Nephron progenitor cell (in vitro differentiated cells): ENCODE measurements around the gene HTR6.

Experiments used
- DNase-seq: peaks from one replicate; pipeline ENCODE4 v3.0.0; 2021
- H3K27ac Mint-ChIP-seq: 2 replicates; pipeline ENCODE4 v1.8.0; 2021; ENCODE audit warnings: mild to moderate bottlenecking, moderate library complexity, mixed read lengths
- H3K27me3 Mint-ChIP-seq: 2 replicates; pipeline ENCODE4 v1.8.0; 2021; ENCODE audit warnings: mild to moderate bottlenecking, low read depth, mixed read lengths; ENCODE audit not compliant: poor library complexity
- H3K36me3 Mint-ChIP-seq: 2 replicates; pipeline ENCODE4 v1.8.0; 2021; ENCODE audit warnings: low read depth, mixed read lengths
- H3K4me1 Mint-ChIP-seq: 2 replicates; pipeline ENCODE4 v1.8.0; 2021; ENCODE audit warnings: mixed read lengths
- H3K4me3 Mint-ChIP-seq: 2 replicates; pipeline ENCODE4 v1.8.0; 2021; ENCODE audit warnings: mild to moderate bottlenecking, moderate library complexity, mixed read lengths
- H3K9me3 Mint-ChIP-seq: 2 replicates; pipeline ENCODE4 v1.8.0; 2021; ENCODE audit warnings: mild to moderate bottlenecking, moderate library complexity, mixed read lengths
- CTCF ChIP-seq: fragments of 200-600 bp; sonication (generic); IDR thresholded peaks from 2 replicates; pipeline ENCODE4 v1.5.0; 2021; ENCODE audit warnings: antibody characterized with exemption

HTR6 gene

GRCh38 chr1:19720973-19721372 lies 56.3 kb downstream of the HTR6 start:
- Mint-ChIP-seq H3K36me3 (no peaks in the 10 kb centered on the region), H3K27me3 (peaks cover 35% of the 10 kb centered on the region), H3K4me1 (peaks cover 11% of the 10 kb centered on the region), H3K9me3 (no peaks in the 10 kb centered on the region), H3K27ac (no peak overlapping the region), H3K4me3 (no peak overlapping the region)
- no peak for DNase-seq
- no peak for TF ChIP-seq CTCF

DNA sequence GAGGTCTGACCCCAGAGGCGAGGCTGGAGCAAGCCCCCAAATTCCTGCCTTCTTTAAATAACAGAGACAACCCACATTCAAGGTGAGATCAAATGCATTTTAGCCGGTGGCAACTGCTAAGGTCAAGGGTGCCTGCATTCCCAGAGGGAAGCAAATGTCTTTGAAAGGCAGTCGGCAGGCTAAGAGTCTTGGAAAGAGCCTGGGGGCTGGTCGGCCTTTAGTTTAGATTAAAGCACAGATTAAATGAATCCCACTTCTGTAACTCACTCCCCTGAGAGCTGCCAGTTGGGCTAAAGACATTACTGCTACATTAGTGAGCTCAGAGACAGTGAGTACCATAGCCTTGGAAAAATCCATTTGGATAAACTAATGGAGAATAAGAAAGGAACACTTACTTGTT lies 59.2 kb downstream of the HTR6 start:
- TF ChIP-seq CTCF = no peak
- peaks cover 11% of the 10 kb centered on the region for H3K4me1 Mint-ChIP-seq
- no peak overlapping the region for H3K4me3 Mint-ChIP-seq
- H3K9me3 Mint-ChIP-seq = no peaks in the 10 kb centered on the region
- peaks cover 41% of the 10 kb centered on the region for H3K27me3 Mint-ChIP-seq
- no peak overlapping the region for H3K27ac Mint-ChIP-seq
- DNase-seq = no peak
- H3K36me3 Mint-ChIP-seq = no peaks in the 10 kb centered on the region

DNA sequence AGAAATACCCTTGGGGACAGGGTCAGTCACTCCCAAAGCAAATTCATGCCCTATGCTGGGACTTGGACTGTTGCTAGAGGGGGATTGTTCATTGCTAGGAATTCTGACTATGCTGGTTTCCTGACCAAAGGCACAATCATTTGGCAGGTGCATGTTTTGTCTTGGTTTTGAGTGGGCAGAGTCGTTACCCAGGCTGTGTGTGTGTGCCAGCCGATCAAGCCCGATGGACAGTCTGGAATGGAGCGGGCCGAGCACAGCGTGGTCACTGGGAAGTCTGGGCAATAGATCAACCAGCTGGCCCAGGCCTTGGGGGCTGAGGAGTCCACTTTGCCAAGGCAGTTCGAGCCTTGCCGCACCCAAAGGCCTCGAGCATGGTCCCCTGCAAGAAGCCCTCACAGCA lies 60.9 kb downstream of the HTR6 start:
- Mint-ChIP-seq H3K9me3 (peaks cover 6% of the 10 kb centered on the region), H3K27me3 (peaks cover 38% of the 10 kb centered on the region), H3K27ac (no peak overlapping the region), H3K4me3 (no peak overlapping the region), H3K4me1 (peaks cover 13% of the 10 kb centered on the region), H3K36me3 (no peaks in the 10 kb centered on the region)
- no peak for TF ChIP-seq CTCF
- DNase-seq = no peak

- H3K4me3 Mint-ChIP-seq = no peak overlapping the region
- H3K27ac Mint-ChIP-seq = peak overlapping the region; percentile 10
These were observed 63.9 kb downstream of the HTR6 start for GRCh38 chr1:19728413-19729145.

DNA sequence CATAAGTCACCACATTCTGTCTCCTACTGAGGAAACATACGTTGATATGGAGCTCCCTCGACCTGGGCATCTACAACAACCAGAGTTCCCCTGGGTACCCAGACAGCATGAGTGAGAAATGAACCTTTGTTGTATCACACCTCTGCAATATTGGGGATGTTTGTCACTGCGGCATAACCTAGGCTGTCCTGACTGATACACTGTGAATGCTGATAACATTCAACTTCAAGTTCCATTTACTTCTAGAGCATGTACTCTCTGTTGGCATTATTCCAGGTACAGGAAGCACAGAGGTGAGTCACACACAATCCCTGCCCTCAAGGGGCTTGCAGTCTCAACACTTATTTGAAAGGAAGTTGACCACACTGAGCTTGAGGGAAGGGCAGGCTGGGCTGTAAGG lies 65.6 kb downstream of the HTR6 start:
- TF ChIP-seq CTCF = no peak
- H3K27ac Mint-ChIP-seq = no peak overlapping the region
- no peaks in the 10 kb centered on the region for H3K36me3 Mint-ChIP-seq
- no peak overlapping the region for H3K4me3 Mint-ChIP-seq
- peaks cover 30% of the 10 kb centered on the region for H3K27me3 Mint-ChIP-seq
- no peak for DNase-seq
- H3K9me3 Mint-ChIP-seq = peaks cover 6% of the 10 kb centered on the region
- H3K4me1 Mint-ChIP-seq = peaks cover 13% of the 10 kb centered on the region

More at GRCh38 chr1:19728413-19729145, 63.9 kb downstream of the HTR6 start:
- peaks cover 6% of the 10 kb centered on the region for H3K9me3 Mint-ChIP-seq
- no peaks in the 10 kb centered on the region for H3K36me3 Mint-ChIP-seq
- no peak for DNase-seq
- peaks cover 35% of the 10 kb centered on the region for H3K27me3 Mint-ChIP-seq
- peaks cover 16% of the 10 kb centered on the region for H3K4me1 Mint-ChIP-seq
- no peak for TF ChIP-seq CTCF
